Kidney glomerular epithelial cell (primary cell): ENCODE results near the gene BARHL2.

Source experiments
- DNase-seq: peaks from one replicate; lab custom pipeline; 2025; lab: John Stamatoyannopoulos, UW

The BARHL2 gene

DNA sequence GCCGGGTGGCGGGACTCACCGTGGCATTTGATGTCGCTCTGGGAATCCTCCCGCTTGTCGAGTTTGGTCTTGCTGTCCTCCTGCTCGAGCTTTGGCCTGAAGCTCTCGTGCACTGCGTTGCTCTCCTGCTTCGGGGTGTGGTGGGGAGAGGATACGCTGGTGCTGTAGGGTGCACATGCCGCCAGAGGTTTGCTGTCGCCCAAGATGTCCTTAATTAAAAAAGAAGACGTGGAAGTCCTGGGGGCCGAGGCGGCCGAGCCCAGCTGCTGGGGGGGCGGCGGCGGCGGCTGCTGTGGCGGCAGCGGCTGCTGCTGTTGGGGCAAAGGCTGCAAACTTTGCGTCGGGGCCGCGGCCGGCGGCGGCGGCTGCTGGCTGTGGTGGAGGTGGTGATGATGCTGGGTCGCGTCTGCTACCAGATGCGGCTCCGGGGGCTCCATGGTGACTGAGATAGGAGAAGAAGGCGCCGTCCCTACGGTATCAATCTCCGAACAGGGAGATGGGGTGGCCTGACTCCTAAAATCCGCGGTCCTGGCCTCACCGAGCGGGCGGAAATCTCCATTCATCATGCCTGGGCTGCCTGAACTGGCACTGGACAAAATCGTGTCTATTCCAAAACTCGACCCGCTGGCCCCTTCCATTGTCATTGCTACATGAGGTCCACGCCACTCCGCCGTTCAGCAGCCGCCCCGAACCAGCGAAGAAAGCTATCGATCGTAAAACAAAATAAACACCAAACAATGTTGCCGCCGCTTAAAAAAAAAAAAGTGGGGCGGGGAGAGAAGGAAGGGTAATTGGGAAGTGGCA is at the start of gene BARHL2:
Gene BARHL2, minus strand, starts transcription at position 751 of the 804 bp plus-strand sequence. Its CDS starts 107 bp downstream, at position 644.
- DNase-seq: no peak

DNA sequence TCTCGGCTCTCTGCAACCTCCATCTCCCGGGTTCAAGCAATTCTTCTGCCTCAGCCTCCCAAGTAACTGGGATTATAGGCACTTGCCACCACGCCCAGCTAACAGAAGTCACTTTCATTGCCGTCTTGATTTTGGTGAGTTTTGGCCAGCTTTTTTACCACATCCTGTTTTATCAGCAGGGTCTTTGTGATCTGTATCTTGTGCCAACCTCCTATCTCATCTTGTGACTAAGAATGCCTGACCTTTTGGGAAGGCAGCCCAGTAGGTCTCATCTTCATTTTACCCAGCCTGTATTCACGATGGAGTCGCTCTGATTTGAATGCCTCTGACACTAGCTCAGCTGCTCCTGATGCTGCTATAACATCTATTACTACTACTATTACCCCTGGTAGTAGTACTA is 46.8 kb upstream of the BARHL2 start:
- DNase-seq: no peak

DNA sequence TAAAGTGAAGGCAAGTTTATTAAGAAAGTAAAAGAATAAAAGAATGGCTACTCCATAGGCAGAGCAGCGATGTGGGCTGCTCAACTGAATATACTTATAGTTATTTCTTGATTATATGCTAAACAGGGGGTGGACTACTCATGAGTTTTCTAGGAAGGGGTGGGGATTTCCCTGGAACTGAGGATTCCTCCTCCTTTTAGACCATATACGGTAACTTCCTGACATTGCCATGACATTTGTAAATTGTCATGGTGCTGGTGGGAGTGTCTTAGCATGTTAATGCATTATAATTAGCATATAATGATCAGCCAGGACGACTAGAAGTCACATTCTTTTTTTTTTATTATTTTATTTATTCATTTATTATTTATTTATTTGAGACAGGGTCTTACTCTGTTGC is 46.4 kb upstream of the BARHL2 start:
- no peak for DNase-seq

DNA sequence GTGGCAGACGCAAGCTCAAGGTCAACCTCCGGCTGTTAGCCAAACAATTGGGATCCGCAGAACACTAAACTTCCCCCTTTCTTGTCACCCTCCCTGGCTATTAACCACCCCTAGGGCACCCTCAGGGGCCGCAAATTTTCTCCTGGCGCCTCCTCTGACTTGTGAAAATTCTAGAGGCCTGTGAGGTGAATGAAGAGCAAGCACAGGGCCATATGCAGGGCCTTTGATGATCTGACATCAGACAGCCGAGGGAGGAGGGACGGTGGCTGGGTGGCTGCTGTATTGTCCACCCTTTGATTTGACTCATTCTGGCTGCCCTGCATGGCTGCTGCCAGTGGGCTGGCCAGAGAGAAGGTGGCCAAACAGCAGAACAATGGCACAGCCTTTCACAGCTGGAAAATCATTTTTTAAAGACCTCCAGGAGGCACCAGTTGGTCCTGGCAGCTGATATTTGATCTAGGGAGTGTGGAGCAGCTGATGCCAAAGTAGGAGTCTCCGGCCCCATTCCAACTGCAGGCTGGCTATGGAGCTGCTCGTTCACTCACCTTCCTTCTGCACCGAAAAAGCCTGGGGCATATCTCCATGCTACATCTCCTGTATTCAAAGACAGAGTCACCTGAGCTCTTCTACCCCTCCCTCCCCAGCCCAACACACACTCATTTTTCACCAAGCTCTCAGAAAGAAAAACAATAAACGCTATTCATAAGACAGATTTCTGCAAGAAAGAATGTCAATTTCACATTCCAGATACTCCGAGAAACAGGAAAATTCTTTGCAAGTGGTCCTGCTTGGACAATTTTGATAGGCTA is 44.9 kb upstream of the BARHL2 start:
- no peak for DNase-seq

DNA sequence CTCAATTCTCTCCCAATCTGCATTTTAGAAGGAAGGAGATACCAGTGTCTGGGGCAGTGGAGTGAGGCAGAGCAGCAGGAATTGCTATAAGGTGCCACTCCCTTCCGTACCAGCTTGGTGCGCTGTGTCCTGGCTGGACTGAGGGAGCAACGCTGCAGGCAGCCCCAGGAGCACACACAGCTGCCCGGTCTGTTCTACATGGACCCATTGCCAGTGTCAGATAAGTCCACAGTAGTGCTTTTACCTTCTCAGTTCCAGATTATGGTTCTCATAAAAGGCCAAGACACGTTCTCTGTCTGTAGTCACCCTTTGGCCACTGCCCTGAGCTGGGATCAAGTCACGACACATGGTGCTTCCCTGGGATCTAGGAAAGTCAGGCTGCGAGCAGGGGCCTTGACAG is 44.1 kb upstream of the BARHL2 start:
- DNase-seq: no peak

DNA sequence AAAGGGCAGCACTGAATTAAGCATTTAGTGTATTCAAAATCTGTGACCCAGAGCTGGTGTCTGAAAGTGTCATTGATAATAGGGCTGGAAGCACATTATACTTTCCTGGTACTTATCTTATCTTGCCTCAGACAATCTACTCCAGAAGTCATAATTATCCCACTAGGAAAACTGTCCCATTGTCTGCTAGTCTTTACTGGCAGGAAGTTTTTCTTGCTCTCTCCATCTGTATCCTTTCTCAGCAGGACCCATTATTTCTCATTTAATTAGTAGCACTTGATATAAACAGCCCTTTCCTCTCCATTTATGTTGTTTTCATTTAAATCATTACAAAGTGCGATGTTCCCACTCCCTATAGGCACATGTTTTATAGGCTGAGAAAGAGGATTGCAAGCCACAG is 36.5 kb upstream of the BARHL2 start:
- DNase-seq: no peak

DNA sequence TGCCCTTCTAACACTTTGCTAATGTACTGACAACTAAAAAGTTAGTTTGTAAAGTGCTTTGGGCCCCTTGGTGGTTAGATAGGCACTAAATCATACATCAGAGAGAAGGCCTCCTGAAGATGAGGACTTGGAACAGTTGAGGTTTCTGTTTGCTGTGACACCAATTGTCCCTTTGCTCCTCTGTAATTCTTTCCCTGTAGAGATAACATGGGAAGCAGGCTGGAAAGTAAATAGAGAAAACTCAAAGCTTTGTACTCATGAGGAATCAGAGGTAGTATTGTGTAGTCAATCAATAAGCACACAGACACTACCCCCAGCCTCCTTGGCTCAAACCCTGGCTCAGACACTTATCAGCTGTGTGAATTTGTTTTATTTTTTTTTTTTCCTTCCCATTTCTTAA is 31.6 kb upstream of the BARHL2 start:
- no peak for DNase-seq

DNA sequence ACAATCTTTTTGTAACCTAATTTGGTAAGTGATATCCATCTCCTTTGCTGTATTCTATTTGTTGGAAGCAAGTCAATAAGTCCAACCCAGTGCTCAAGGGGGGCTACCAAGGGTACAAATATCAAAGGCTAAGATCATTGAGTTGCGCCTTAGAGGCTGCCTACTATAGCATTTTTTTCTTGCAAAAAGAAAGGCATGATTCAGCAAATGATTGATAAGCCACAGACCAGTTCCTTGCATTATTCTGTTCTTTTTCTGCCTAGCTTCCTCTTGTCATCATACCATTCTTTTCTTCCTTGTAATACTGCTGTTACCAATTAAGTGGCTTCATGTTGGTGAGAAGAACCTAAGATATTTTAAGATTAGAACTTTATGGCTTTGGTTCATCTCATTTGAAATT is 29.8 kb upstream of the BARHL2 start:
- no peak for DNase-seq

DNA sequence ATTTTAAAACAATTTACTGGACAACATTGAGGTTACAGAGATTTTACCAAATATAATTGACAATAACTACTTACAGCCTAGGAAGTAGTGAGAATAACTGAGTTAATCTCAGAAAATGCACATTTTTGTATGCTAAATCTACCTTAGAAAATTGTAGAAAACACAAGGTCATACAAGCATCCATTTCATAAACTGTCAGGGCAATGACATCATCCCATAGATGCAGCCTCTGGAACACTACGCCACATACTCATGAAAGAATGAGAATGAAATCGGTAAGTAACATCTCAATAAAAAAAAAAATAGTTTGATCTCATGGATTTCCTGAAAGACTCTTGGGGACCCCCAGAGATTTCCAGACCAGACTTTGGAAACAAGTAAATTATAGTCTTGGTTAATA is 28.9 kb upstream of the BARHL2 start:
- DNase-seq: no peak

DNA sequence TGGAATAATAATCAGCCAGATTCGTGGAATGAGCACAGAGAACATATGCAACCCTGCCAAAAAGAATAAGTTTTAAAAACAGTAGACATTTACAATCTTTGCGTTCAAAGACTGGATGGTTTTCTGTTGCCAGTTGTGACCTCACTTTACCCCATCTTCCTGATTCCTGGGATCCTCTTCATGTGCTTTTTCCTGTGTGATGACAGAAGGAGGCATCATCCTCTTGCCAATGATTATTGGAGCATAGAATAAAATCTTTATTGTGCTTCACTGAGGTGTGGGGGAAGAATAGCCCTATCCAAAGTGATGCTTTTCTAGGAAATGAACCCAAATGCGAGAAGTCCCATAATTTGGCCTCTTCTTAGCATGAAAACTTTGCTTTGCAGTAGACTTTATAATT is 15.0 kb upstream of the BARHL2 start:
- DNase-seq: no peak

DNA sequence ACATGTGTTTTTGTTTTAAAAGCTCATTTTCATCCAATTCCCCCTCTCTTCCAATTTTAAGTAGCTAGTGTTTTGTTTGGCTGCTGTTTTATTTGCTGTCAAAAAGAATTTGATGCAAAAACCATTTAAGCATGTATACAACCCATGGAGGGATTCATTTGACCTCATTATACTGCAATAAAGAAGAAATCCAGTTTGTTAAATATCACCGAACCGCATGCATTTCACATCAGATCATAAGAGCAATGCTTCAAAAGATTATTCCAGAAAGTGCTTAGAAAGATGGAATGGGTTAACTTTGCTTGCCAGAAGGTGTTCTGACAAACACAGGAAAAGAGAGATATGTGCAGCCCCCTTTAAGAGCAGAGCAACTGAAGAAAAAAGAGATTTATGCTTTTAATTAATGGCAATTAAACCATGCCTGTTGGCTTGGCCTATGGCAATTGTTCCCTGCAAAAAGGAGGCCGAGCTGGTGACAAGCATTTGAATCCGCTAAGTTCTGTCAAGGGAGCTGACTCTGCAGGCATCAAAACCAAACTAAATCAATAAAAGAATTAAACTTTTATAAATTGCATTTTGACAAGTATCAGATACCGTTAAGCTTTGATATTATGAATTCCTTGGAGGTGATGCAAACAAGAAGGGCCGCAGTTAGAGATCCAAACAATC is 14.4 kb upstream of the BARHL2 start:
- peak; percentile 3 for DNase-seq

DNA sequence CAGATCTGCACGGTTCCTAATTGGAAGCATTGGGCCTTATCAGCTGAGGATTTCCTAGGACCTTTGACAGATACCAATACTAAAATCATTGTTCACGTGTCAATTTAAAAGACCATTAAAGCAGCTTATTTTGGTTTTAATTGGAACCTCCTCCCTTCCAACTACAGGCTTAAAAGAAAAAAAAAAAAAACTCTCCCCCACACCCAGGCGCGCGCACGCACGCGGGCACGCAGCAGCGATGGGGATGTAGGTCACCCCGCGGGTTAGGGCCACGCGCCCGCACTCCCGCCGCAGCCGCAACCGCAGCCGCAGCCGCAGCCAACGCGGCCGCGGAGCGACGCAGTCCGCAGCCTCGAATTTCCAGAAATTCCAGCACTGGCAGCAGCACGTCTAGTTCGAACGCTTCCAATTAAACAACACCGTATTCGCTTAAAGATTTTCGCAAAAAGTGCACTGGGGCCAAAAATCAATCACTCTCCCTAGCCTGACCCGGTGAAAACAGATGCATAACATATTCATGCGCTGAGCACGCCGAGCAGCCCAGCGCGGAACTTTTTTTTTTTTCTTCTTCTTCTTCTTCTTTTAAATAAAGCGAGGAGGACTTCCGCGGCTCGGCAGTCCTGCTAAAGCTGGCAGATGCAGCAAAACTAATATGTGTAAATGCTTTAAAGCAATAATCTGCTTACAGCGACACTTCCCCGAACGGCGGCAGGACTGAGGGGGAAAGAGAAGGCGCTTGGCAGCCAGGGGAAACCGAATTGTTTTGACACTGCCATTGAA is 13.3 kb upstream of the BARHL2 start:
- no peak for DNase-seq

DNA sequence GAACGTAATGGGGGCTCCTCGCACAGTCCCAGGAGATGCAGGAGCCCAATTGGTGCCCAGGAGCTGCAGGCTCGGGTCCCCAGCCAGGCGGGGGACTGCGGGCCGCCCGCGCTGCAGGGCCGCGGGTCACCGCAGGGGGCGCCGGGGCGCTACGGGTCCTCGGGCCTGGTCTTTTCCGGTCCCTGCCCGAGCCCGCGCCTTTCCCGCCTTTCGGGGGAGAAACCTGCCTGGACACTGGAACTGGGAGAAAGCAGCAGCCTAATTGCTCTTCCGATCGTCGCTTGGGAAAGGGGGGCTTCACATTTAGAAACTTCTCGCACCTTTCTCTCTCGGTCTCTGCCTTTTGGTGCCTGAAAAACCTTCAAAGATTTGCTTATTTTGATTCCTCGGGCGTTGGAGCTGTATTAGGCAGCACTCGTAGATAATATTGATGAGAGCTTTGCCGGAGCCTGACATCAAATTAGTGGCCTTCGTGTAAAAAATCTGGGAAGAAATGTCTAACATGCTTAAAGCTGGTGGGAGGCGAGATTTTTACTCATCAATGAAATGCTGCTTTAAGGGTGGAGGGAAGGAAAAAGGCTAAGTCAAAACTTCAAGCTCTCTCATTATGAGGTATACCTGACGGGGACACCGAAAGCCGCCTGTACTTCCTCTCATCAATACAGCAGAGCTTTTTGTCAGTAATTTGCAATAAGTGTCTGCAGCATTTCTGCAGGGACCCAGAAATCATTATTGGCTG is 12.6 kb upstream of the BARHL2 start:
- DNase-seq: no peak

DNA sequence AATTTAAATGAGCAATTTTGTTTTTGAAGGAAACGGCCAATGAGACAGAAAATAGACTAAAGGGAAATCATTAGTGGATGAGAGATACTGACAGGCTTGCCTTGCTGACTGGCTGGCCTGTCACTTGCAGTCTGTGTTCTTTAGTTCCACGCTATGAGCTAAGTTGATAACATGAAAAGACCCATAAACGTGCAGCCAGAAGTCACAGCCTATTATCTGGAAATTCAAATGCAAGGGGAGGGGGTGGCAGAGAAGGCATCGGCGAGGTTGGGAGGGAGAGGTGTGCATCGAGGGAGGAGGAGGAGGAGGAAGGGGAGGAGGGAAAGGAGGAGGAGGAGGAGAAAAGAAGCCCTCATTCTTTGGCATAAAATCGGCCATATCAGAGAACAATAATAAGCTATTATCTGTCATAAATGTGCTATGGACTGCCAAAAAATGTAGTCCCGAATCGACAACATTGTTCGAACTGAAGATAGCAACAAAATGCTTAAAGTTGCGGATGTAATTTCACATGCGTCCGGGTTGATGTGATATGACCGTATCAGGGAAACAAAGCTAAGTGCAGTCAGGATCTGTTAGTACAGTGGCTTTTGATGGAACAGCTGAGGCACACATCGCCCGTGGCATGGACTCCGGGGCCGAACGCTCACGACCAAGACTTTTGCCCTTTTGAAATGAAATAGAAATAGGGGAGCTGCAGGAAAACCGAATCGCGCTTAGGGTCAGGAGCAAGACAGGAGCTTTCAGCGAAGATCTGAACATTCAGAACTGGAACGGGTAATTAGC is 11.6 kb upstream of the BARHL2 start:
- DNase-seq: no peak

DNA sequence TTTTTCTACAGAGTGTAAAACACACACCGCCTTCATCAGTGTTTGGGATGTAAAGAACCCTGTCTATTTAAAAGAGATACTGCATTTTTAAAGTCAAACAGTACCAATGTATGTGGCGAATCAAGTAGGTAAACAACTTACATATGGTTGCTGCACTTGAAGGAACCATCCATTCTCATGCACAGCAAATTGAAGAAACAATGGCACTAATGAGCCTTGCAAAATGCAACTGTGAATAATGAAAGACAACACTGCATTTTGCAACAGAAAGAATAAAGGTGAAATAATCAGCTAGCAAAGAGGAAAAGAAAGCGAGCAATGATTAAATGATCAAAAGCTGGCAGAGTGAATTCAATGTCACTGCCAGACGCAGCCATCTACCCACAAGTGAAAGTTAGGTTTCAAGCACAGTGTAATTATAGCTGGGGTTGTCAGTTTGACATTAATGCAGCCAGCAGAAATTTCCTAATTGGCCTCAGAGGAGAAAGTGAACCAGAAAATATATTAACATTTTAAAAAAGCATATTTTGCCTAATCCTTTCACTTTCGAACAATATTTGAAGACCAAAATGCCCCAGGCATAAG is 10.9 kb upstream of the BARHL2 start:
- no peak for DNase-seq

DNA sequence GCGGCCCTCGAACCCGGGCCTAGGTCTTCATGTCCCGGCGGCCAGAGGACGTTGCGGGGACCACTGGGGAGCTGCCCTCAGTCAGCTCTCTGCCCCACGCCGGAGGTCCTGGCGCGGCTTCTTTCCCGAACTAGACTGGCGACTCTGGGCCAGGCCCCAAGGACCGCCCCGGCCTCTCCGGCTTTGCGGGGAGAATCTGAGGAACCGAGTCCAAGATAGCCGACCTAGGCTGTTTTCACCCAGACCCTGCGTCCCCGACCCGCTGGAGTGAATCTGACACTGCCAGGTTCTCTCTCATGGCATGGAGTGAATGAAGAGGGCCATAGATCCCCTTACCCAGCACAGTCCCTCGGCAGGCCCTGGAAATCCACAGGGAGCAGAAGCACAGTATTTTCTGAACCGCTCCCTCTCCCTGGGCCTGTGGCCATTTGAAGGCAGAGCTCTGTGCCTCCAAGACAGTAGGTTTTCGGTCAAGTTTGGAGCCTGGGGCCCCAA is 9.9 kb upstream of the BARHL2 start:
- no peak for DNase-seq

DNA sequence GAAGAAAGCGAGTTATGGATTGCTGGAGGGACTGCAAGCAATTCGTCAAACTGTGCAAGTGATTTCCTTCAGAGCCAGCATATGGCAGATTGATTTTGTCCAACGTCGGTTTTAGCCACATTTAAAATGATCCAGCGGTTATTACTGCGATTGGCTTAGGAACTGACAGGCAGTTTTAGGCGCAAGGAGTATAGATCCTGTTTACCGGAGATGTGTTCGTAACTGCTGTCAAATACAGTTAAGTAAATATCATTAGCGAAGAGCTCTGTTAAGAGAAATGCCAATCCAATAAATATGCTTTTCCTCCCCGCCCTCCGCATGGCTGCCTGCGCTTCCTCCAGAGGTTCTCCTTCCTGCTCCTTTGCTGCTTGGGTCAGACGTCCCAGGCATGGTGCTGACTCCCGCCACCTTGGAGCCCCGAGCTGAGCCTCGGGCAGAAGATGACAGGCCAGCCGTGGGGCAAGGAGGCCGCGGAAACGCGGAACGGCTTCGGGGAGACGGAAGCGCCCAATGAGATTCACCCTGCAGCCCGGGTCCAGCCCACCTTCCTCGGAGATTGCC is 9.4 kb upstream of the BARHL2 start:
- no peak for DNase-seq

DNA sequence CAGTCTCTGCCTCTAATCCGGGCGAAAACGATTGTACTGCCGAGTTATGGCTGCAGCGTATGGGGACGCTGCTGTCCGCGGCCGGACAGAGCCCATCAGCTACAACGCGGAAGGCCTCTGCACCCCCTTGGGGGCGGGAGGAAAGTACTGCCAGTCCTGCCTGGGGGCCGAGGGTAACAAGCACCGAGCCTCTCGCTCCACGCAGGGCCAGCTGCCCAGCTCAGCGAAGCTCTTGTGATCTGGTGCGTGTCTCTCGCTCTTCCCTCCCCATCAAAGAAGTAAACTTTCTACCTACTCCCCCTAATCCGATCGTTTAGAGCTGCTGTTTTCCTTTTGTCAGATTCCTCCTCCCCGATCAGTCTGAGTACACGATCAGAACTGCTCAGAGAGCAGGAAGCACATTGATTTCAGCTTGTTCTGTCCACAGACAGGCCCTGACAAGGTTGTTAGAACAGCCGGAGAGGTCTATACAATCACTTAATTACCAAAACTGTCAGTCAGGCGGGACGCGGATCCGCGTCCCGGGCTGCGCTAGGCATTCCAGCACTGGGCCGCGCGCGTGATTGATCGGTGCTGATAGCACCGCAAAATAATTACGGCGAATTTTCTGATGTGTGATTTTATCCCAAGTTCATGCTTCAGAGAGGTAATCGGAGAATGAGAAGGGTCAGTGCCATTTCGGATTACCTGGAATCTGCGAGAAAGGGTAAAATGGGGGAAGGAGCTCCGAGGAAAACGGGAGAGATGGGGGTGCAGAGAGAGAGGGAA is 8.7 kb upstream of the BARHL2 start:
- DNase-seq: no peak
